GM21825 (cell line): ENCODE measurements around the gene TTC28.

Source experiments
- ATAC-seq: cut with Tn5 transposase; IDR thresholded peaks from one replicate; pipeline ENCODE4 v1.9.1; 2021; ENCODE audit warnings: mild to moderate bottlenecking, moderate library complexity; ENCODE audit not compliant: unreplicated experiment

The TTC28 gene

GRCh38 chr22:28016781-28017557 lies 662.7 kb downstream of the TTC28 start:
- no peak for ATAC-seq

- ATAC-seq: no peak
These were observed 663.7 kb downstream of the TTC28 start for GRCh38 chr22:28015676-28016601.

- no peak for ATAC-seq
These were observed 664.6 kb downstream of the TTC28 start for GRCh38 chr22:28015046-28015425.

GRCh38 chr22:28014211-28015045 lies 665.2 kb downstream of the TTC28 start:
- no peak for ATAC-seq

GRCh38 chr22:28013611-28014010 lies 666.0 kb downstream of the TTC28 start:
- no peak for ATAC-seq

GRCh38 chr22:28012832-28013460 lies 666.7 kb downstream of the TTC28 start:
- no peak for ATAC-seq

GRCh38 chr22:28009272-28009827 lies 670.3 kb downstream of the TTC28 start:
- no peak for ATAC-seq

- no peak for ATAC-seq
These were observed 671.0 kb downstream of the TTC28 start for GRCh38 chr22:28008649-28009048.

GRCh38 chr22:28008056-28008455 lies 671.6 kb downstream of the TTC28 start:
- ATAC-seq: no peak

GRCh38 chr22:28006271-28006670 lies 673.4 kb downstream of the TTC28 start:
- no peak for ATAC-seq

GRCh38 chr22:28005513-28005912 lies 674.1 kb downstream of the TTC28 start:
- ATAC-seq: no peak

- ATAC-seq: no peak
These were observed 675.6 kb downstream of the TTC28 start for GRCh38 chr22:28004021-28004420.

- no peak for ATAC-seq
These were observed 676.6 kb downstream of the TTC28 start for GRCh38 chr22:28002863-28003565.

- ATAC-seq: no peak
These were observed 677.4 kb downstream of the TTC28 start for GRCh38 chr22:28002181-28002700.

- no peak for ATAC-seq
These were observed 678.3 kb downstream of the TTC28 start for GRCh38 chr22:28001171-28001835.

GRCh38 chr22:28000361-28000760 lies 679.3 kb downstream of the TTC28 start:
- ATAC-seq: no peak

- ATAC-seq: no peak
These were observed 679.8 kb downstream of the TTC28 start for GRCh38 chr22:27999876-28000275.

GRCh38 chr22:27998511-27999410 lies 680.9 kb downstream of the TTC28 start:
- ATAC-seq: no peak
